Right atrium auricular region (tissue), 2 donors: ENCODE results near the gene GJD3. TPM values are rescaled to one million over a fixed set of nuclear protein-coding genes. Genes with fewer than 3 reads are reported as not detected.

Experiments
- DNase-seq: peaks from one replicate; pipeline ENCODE4 v3.0.0-alpha.2; 2019; ENCODE audit warnings: low spot score
- H3K27ac ChIP-seq, 2 donors: fragments of 200-600 bp; sonication (generic); 1 replicate in 1 of 2; 2 replicates in 1 of 2; pipeline ENCODE4 v1.5.1; 2016 to 2019
- H3K27me3 ChIP-seq, 2 donors: fragments of 200-600 bp; sonication (generic); one replicate each; pipeline versions ENCODE4 v1.5.1 to v1.6.0; 2017 to 2019
- H3K36me3 ChIP-seq: fragments of 200-600 bp; sonication (generic); one replicate; pipeline ENCODE4 v1.5.1; 2016
- H3K4me1 ChIP-seq, 2 donors: fragments of 200-600 bp; sonication (generic); one replicate each; pipeline versions ENCODE4 v1.5.1 to v1.6.0; 2017 to 2019
- H3K4me3 ChIP-seq, 2 donors: fragments of 200-600 bp; sonication (generic); 1 replicate in 1 of 2; 2 replicates in 1 of 2; pipeline ENCODE4 v1.5.1; 2017 to 2019; ENCODE audit warnings: mild to moderate bottlenecking in 1 of 2, moderate library complexity in 1 of 2
- H3K9me3 ChIP-seq, 2 donors: fragments of 200-600 bp; sonication (generic); one replicate each; pipeline ENCODE4 v1.5.1; 2019
- total RNA-seq, 2 donors: library from RNA; depleted of rRNA; stranded (reverse); fragments of >200 nt; gene quantifications; one replicate each; pipeline ENCODE4 v1.1.0, GENCODE V29; 2016
- TF ChIP-seq, protein P1 (sequence below), 2 donors: fragments of 200-600 bp; sonication (generic); IDR thresholded peaks; one replicate each; pipeline ENCODE4 v1.5.1; 2019; ENCODE audit warnings: antibody characterized with exemption in 2 of 2

GJD3 gene
- total RNA-seq, 2 donors from 2014 or later: 1.6 TPM; not detected in 1

DNA sequence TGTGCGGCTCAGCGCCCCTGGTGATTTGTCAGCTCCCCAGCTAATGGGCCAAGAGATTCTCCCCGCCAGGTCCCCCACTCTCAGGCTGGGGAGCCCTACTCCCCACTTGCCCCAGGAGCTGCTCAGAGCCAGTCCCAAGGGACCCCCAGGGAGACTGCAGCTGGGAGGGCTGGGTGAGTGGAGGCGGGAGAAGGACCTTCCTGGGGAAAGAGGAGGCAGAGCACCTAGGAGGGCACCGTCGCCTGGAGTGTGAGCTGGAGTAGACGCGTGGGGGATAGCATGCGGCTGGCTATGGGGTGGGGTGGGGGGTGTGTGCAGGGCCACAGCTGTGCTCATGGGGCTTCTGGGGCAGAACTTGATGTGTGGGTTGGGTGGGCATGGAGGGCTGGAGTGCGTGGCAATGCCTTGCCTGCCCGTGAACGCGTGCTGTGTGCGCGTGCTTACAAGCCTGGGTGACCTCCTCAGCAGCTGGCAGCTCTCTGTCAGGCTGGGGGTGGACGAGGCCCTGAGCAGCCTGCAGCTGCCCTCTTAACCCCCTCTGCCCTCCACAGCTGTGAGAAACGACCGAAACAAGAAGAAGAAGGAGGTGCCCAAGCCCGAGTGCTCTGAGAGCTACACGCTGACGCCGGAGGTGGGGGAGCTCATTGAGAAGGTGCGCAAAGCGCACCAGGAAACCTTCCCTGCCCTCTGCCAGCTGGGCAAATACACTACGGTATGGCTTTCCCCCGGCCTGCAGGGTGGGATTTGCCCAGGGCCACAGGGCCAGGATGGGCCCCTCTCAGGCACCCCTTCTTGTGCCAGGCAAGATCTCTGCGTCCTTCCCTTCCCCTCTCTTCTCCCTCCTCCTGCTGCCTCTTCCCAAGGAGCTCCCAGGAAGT, 12.9 kb downstream of the GJD3 start:
- Histone ChIP-seq H3K27me3 (no peaks in the 10 kb centered on the region), H3K36me3 (peaks cover 67% of the 10 kb centered on the region), H3K4me1 (peaks cover 0 to 75% of the 10 kb centered on the region in 2 donors), H3K9me3 (no peaks in the 10 kb centered on the region), H3K27ac (peak overlapping the region in 1 of 2 donors; percentile 25), H3K4me3 (no peak overlapping the region)
- TF ChIP-seq, protein P1, sequence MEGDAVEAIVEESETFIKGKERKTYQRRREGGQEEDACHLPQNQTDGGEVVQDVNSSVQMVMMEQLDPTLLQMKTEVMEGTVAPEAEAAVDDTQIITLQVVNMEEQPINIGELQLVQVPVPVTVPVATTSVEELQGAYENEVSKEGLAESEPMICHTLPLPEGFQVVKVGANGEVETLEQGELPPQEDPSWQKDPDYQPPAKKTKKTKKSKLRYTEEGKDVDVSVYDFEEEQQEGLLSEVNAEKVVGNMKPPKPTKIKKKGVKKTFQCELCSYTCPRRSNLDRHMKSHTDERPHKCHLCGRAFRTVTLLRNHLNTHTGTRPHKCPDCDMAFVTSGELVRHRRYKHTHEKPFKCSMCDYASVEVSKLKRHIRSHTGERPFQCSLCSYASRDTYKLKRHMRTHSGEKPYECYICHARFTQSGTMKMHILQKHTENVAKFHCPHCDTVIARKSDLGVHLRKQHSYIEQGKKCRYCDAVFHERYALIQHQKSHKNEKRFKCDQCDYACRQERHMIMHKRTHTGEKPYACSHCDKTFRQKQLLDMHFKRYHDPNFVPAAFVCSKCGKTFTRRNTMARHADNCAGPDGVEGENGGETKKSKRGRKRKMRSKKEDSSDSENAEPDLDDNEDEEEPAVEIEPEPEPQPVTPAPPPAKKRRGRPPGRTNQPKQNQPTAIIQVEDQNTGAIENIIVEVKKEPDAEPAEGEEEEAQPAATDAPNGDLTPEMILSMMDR (IDR thresholded peaks at IDR 0.05): no peak
- DNase-seq: no peak

DNA sequence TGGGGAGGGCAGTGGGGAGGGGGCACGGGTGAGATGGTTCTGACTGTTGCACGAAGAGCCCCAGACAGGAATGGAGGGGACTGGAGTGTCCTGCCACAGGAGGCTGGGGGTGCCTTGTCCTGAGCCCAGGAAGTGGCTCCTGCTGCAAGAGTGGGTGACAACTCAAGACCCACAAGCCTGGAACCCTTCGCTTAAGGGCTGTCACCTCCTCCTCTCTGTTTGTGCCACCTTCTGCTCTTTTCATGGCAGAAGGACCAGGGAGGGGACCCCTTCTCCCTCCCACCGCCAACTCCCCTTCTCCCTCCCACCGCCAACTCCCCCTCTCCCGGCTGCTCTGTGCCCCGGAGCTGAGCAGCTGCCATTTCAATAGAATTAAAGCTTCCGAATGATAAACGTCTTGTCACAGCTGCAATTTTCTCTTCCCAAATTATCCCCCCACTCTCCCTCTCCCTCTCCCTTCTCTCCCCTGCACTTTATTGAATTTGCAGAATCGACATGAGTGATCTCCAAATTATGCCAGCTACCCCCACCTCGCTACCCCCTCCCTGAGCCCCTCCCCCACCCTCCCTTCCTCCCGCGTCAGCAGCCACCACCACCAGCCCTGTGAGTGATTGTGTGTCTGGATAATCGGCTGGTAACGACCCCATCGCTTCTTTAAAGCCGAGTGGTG, 13.7 kb downstream of the GJD3 start:
- H3K4me1 ChIP-seq: peaks cover 0 to 77% of the 10 kb centered on the region in 2 donors
- DNase-seq: no peak
- H3K27ac ChIP-seq: peak overlapping the region; percentile 21 to 95
- H3K4me3 ChIP-seq: no peak overlapping the region
- no peaks in the 10 kb centered on the region for H3K9me3 ChIP-seq
- TF ChIP-seq, protein P1 (IDR thresholded peaks at IDR 0.05): no peak
- H3K27me3 ChIP-seq: no peaks in the 10 kb centered on the region
- H3K36me3 ChIP-seq: peaks cover 59% of the 10 kb centered on the region

DNA sequence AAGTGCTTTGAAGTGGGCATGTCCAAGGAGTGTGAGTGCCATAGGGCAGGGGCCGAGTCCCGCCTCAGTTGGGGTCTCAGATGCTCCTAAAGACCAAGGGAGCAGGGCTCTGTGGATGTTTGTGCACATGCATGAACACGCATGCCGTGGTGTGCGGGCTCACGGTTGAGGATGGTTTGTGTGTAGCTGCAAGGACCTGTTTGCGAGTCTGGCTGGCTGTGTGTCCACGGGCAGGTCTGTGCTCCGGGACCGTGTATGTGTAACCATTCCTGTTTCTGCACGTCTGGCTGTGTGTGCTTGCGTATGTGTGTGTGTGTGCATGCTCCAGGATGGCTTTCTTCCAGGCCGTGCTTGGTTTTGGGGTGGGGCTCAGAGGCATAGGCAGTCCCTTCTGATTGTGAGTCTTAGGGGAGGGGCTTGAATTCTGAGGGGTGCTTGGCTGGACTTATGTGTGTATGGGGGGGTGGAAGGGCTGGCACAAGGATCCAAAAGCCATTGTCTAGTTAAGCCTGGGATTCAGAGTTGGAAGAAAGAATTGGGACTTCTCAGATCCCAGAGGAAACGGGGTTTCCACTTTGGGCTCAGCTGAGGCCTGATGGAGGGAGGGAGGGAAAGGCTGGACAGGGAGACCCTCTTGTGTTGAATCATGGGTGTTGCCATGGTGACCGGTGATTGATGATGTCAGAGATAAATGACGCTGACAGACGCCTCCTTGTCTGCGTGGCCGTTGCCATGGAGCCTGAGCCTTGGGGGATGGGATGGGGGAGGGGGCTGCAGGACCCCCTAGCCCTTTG, 14.4 kb downstream of the GJD3 start:
- Histone ChIP-seq H3K9me3 (no peaks in the 10 kb centered on the region), H3K27ac (peak overlapping the region; percentile 21 to 95), H3K4me3 (no peak overlapping the region), H3K4me1 (peaks cover 0 to 77% of the 10 kb centered on the region in 2 donors), H3K27me3 (no peaks in the 10 kb centered on the region), H3K36me3 (peaks cover 54% of the 10 kb centered on the region)
- peak; percentile 76 for DNase-seq
- TF ChIP-seq, protein P1 (IDR thresholded peaks at IDR 0.05): no peak

DNA sequence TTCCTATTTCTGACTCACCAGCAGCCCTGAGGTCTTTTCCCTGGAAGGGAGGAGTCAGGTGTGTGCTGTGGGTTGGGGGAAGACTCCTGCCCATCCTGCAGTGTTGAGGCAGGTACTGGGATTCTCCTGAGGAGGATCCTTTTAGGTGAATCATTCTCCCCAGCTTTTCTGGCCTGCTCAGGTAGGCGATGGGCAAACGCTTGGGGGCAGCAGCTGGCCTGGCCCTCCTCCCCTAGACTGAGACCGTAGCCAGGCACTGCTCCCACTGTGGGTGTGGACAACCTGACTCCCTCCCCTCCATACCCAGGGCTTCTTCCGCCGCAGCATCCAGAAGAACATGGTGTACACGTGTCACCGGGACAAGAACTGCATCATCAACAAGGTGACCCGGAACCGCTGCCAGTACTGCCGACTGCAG, 15.1 kb downstream of the GJD3 start:
- no peaks in the 10 kb centered on the region for H3K27me3 ChIP-seq
- peak overlapping the region; percentile 95 to 98 for H3K27ac ChIP-seq
- TF ChIP-seq, protein P1 (IDR thresholded peaks at IDR 0.05): no peak
- H3K4me1 ChIP-seq: peaks cover 0 to 77% of the 10 kb centered on the region in 2 donors
- no peak overlapping the region for H3K4me3 ChIP-seq
- no peaks in the 10 kb centered on the region for H3K9me3 ChIP-seq
- peaks cover 50% of the 10 kb centered on the region for H3K36me3 ChIP-seq
- no peak for DNase-seq

DNA sequence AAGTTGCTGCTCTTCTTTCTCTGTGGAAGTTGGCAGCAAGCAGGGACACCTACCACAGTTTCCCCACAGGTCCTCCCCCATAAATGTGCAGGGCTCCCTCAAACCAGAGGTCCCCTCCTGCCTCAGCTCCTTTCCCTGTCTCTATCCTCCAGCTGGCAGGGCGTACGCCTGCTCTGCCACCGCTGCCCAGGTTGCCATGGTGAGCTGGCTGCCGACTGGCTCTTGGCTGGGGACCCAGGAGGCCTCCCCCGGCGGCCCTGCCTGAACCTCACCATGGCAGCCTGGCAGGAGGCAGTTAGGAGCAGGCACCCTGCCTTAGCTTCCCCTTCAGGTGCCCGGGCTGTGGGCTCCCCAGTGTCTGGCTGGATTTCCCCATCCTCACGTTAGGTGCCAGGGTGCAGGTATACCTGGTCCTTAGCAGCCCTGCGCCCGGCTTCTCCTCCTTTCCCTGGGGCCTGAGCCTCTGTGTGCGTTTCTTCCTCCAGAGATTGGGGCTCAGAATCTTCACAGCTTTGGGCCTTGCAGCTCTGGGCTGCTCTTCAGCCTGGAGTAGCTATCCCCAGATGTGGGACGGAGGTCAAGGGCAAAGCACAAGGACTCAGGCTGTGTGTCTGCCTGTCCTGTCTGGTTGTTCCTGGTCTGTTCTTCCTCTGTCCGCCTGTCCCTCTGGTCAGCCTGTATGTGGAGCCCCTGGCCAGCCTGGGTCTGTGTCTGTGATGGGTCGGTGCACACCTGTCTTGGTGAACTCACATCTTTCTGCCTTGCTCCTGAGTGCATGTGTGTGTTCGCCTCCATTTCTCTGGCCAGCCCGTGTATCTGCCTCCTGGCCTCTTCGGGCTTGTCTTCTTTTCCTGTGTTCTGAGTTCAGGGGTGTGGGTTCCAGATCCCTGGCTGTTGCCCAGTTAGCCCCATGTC, 15.7 kb downstream of the GJD3 start:
- H3K27ac ChIP-seq: peak overlapping the region; percentile 95 to 98
- TF ChIP-seq, protein P1 (IDR thresholded peaks at IDR 0.05): no peak
- no peaks in the 10 kb centered on the region for H3K9me3 ChIP-seq
- no peak overlapping the region for H3K4me3 ChIP-seq
- peaks cover 43% of the 10 kb centered on the region for H3K36me3 ChIP-seq
- no peak for DNase-seq
- H3K27me3 ChIP-seq: no peaks in the 10 kb centered on the region
- H3K4me1 ChIP-seq: peaks cover 0 to 80% of the 10 kb centered on the region in 2 donors
